Amniotic epithelial cell (primary cell): ENCODE measurements around the gene NEAT1.
A peak's percentile ranks its signal among the peaks of the same experiment; 100 is the strongest.
"Not testable (repeated sequence)": the region's sequence is repeated elsewhere in the genome, so short reads cannot be mapped to it uniquely, and the experiment has no call there.

Experiments
- DNase-seq: peaks from one replicate; pipeline ENCODE4 v3.0.0-alpha.2; 2010; ENCODE audit warnings: low read depth

Gene NEAT1

GRCh38 chr11:65452806-65453490, 30.4 kb downstream of the NEAT1 start:
- DNase-seq, result peak; percentile 79

- DNase-seq, result no peak
Observed at GRCh38 chr11:65454311-65454695, 31.7 kb downstream of the NEAT1 start.

- DNase-seq, result peak; percentile 58
Observed at GRCh38 chr11:65454696-65455456, 32.3 kb downstream of the NEAT1 start.

GRCh38 chr11:65456418-65456817, 33.8 kb downstream of the NEAT1 start:
- no peak for DNase-seq

GRCh38 chr11:65459552-65459951, 37.0 kb downstream of the NEAT1 start:
- no peak for DNase-seq

GRCh38 chr11:65465471-65465870, 42.9 kb downstream of the NEAT1 start:
- not testable (repeated sequence) for DNase-seq

- not testable (repeated sequence) for DNase-seq
Observed at GRCh38 chr11:65467306-65467705, 44.7 kb downstream of the NEAT1 start.

- no peak for DNase-seq
Observed at GRCh38 chr11:65468874-65469333, 46.3 kb downstream of the NEAT1 start.

- DNase-seq, result no peak
Observed at GRCh38 chr11:65470433-65471049, 47.9 kb downstream of the NEAT1 start.

- DNase-seq, result peak; percentile 72
Observed at GRCh38 chr11:65471447-65471891, 48.9 kb downstream of the NEAT1 start.

- not testable (repeated sequence) for DNase-seq
Observed at GRCh38 chr11:65472588-65473277, 50.1 kb downstream of the NEAT1 start.

GRCh38 chr11:65473278-65473860, 50.8 kb downstream of the NEAT1 start:
- DNase-seq, result no peak

GRCh38 chr11:65474864-65475263, 52.3 kb downstream of the NEAT1 start:
- no peak for DNase-seq

- no peak for DNase-seq
Observed at GRCh38 chr11:65476632-65477148, 54.1 kb downstream of the NEAT1 start.

- peak; percentile 88 for DNase-seq
Observed at GRCh38 chr11:65477149-65477965, 54.8 kb downstream of the NEAT1 start.

- no peak for DNase-seq
Observed at GRCh38 chr11:65478388-65479183, 56.0 kb downstream of the NEAT1 start.

GRCh38 chr11:65479184-65480145, 56.9 kb downstream of the NEAT1 start:
- DNase-seq, result peak; percentile 87

GRCh38 chr11:65482306-65482850, 59.8 kb downstream of the NEAT1 start:
- no peak for DNase-seq

GRCh38 chr11:65485920-65486219, 63.3 kb downstream of the NEAT1 start:
- DNase-seq, result no peak
